SK-N-SH (cell line): ENCODE data around the gene TBC1D19. TPM values are rescaled to one million over a fixed set of nuclear protein-coding genes. Genes with fewer than 3 reads are reported as not detected.

Source experiments
- CTCF ChIA-PET: fragments of 300-600, 350-600 bp; formaldehyde crosslinking; extraction: SDS; loops from one replicate; lab custom pipeline; 2021; lab: Yijun Ruan, JAX
- POLR2A ChIA-PET: fragments of 350-600 bp; sonication (Branson Sonifier 250); formaldehyde crosslinking; extraction: SDS; loops from one replicate; lab custom pipeline; 2020; ENCODE audit warnings: antibody characterized with exemption, inconsistent platforms; lab: Yijun Ruan, JAX
- DNase-seq: peaks from one replicate; pipeline ENCODE4 v3.0.0; 2012
- H2AFZ ChIP-seq: fragments of 200-600 bp; sonication (generic); 2 replicates; pipeline ENCODE4 v1.8.1; 2016; ENCODE audit warnings: antibody characterized with exemption, mild to moderate bottlenecking, low read depth
- H3F3A ChIP-seq: fragments of 200-600 bp; sonication (generic); replicated peaks from 2 replicates; pipeline ENCODE3; 2016; ENCODE audit warnings: antibody characterized with exemption, mild to moderate bottlenecking; ENCODE audit not compliant: insufficient read depth
- H3K27ac ChIP-seq, 2 experiments: fragments of 200-500 bp in 1 of 2; fragments of 200-600 bp in 1 of 2; sonication (Bioruptor generic) in 1 of 2; sonication (generic), shearing (Covaris generic) in 1 of 2; 2 replicates each; pipeline versions ENCODE4 v1.5.1 to v1.6.1; 2014 to 2016; ENCODE audit warnings: low read depth in 2 of 2, inconsistent platforms in 1 of 2, low read length in 1 of 2, mild to moderate bottlenecking in 1 of 2, mixed read lengths in 1 of 2
- H3K27me3 ChIP-seq: fragments of 200-600 bp; sonication (generic), shearing (Covaris generic); 2 replicates; pipeline ENCODE4 v1.6.1; 2016; ENCODE audit warnings: mixed run types; ENCODE audit not compliant: insufficient read depth
- H3K36me3 ChIP-seq, 2 experiments: fragments of 200-500 bp in 1 of 2; fragments of 200-600 bp in 1 of 2; sonication (Bioruptor generic) in 1 of 2; sonication (generic) in 1 of 2; replicated peaks in 1 of 2; 2 replicates each; pipeline versions ENCODE3 to v1.5.1; 2014 to 2016; ENCODE audit warnings: low read length in 1 of 2, mild to moderate bottlenecking in 1 of 2; ENCODE audit not compliant: insufficient read depth in 2 of 2, control insufficient read depth in 1 of 2
- H3K4me1 ChIP-seq, 2 experiments: fragments of 200-500 bp in 1 of 2; fragments of 200-600 bp in 1 of 2; sonication (Bioruptor generic) in 1 of 2; sonication (generic), shearing (Covaris generic) in 1 of 2; 2 replicates each; pipeline versions ENCODE4 v1.5.1 to v1.6.1; 2014 to 2016; ENCODE audit warnings: low read depth in 1 of 2, low read length in 1 of 2, mixed run types in 1 of 2; ENCODE audit not compliant: insufficient read depth in 2 of 2, control insufficient read depth in 1 of 2
- H3K4me2 ChIP-seq: fragments of 200-600 bp; sonication (generic), shearing (Covaris generic); 2 replicates; pipeline ENCODE4 v1.6.1; 2017; ENCODE audit warnings: mixed run types
- H3K4me3 ChIP-seq, 2 experiments: fragments of 200-500 bp in 1 of 2; fragments of 200-600 bp in 1 of 2; sonication (Bioruptor generic) in 1 of 2; sonication (generic), shearing (Covaris generic) in 1 of 2; 2 replicates each; pipeline versions ENCODE4 v1.5.1 to v1.8.1; 2014 to 2016; ENCODE audit warnings: low read depth in 2 of 2, inconsistent platforms in 1 of 2, low read length in 1 of 2, mild to moderate bottlenecking in 1 of 2, mixed read lengths in 1 of 2, moderate library complexity in 1 of 2
- H3K79me2 ChIP-seq: fragments of 200-600 bp; sonication (generic); 2 replicates; pipeline ENCODE4 v1.8.1; 2017; ENCODE audit warnings: mild to moderate bottlenecking; ENCODE audit not compliant: insufficient read depth
- H3K9ac ChIP-seq: fragments of 200-600 bp; sonication (generic); 2 replicates; pipeline ENCODE4 v1.6.1; 2017; ENCODE audit warnings: mixed run types
- H3K9me2 ChIP-seq: fragments of 200-600 bp; sonication (generic); 2 replicates; pipeline ENCODE4 v1.6.1; 2017; ENCODE audit warnings: mixed run types
- H3K9me3 ChIP-seq: fragments of 200-600 bp; sonication (generic); 2 replicates; pipeline ENCODE4 v1.6.1; 2017; ENCODE audit warnings: mixed run types, mild to moderate bottlenecking, moderate library complexity
- H4K20me1 ChIP-seq: fragments of 200-600 bp; sonication (generic); 2 replicates; pipeline ENCODE4 v1.6.1; 2017; ENCODE audit warnings: mild to moderate bottlenecking, mixed run types; ENCODE audit not compliant: insufficient read depth
- CHD2 ChIP-seq: fragments of 150-350 bp; IDR thresholded peaks from 2 replicates; pipeline ENCODE4 v1.6.1; 2018; ENCODE audit warnings: low read length; ENCODE audit not compliant: partially characterized antibody
- EP300 ChIP-seq, 2 experiments: IDR thresholded peaks; 2 replicates each; pipeline versions ENCODE4 v1.4.0 to v1.6.1; 2012; ENCODE audit warnings: borderline replicate concordance in 1 of 2, low read depth in 1 of 2, low read length in 1 of 2
- FOXJ3 ChIP-seq: sonication (generic); formaldehyde crosslinking; IDR thresholded peaks from 2 replicates; pipeline ENCODE4 v1.5.1; 2020; ENCODE audit warnings: mild to moderate bottlenecking, missing genetic modification reagents
- FOXM1 ChIP-seq: IDR thresholded peaks from 2 replicates; pipeline ENCODE4 v1.4.0; 2012; ENCODE audit warnings: low read depth, mild to moderate bottlenecking
- JUND ChIP-seq: IDR thresholded peaks from 2 replicates; pipeline ENCODE4 v1.4.0; 2012
- MAX ChIP-seq: IDR thresholded peaks from 2 replicates; pipeline ENCODE4 v1.4.0; 2012; ENCODE audit warnings: low read depth
- MXI1 ChIP-seq: IDR thresholded peaks from 2 replicates; pipeline ENCODE4 v1.6.1; 2012; ENCODE audit warnings: mild to moderate bottlenecking, low read depth, low read length, improper control_type of control experiment
- POLR2AphosphoS5 ChIP-seq: IDR thresholded peaks from 2 replicates; pipeline ENCODE4 v1.6.1; 2012; ENCODE audit warnings: low read depth, low read length
- RAD21 ChIP-seq: IDR thresholded peaks from 2 replicates; pipeline ENCODE4 v1.6.1; 2012; ENCODE audit warnings: mild to moderate bottlenecking, low read length
- RCOR1 ChIP-seq: fragments of 150-350 bp; IDR thresholded peaks from 2 replicates; pipeline ENCODE4 v1.6.1; 2017; ENCODE audit warnings: antibody characterized with exemption, low read length
- RFX5 ChIP-seq: IDR thresholded peaks from 2 replicates; pipeline ENCODE4 v1.6.1; 2012; ENCODE audit warnings: mild to moderate bottlenecking, improper control_type of control experiment, low read length
- RXRA ChIP-seq: IDR thresholded peaks from 2 replicates; pipeline ENCODE4 v1.4.0; 2012; ENCODE audit warnings: low read depth, mild to moderate bottlenecking, borderline replicate concordance
- SMC3 ChIP-seq: IDR thresholded peaks from 2 replicates; pipeline ENCODE4 v1.6.1; 2012; ENCODE audit warnings: low read depth, low read length, improper control_type of control experiment
- TAF1 ChIP-seq: IDR thresholded peaks from 2 replicates; pipeline ENCODE4 v1.6.1; 2012; ENCODE audit warnings: low read depth, mild to moderate bottlenecking, low read length, moderate library complexity, borderline replicate concordance
- USF1 ChIP-seq: IDR thresholded peaks from 2 replicates; pipeline ENCODE4 v1.4.0; 2012; ENCODE audit warnings: low read depth, borderline replicate concordance
- WGBS: methylation state at CpG from one replicate; pipeline ENCODE4 v1.1.6; 2017; ENCODE audit warnings: low lambda C conversion rate; 5-methylcytosine and 5-hydroxymethylcytosine counted together
- polyA plus RNA-seq, 3 experiments: library from polyadenylated mRNA; depleted of rRNA; stranded (reverse); fragments of >200 nt; gene quantifications; 2 replicates each; pipeline ENCODE4 v1.2.3, GENCODE V29; 2012
- TF ChIP-seq, protein P1 (sequence below): fragments of 200-600 bp; sonication (generic); IDR thresholded peaks from 2 replicates; pipeline ENCODE4 v1.6.1; 2017; ENCODE audit warnings: antibody characterized with exemption, mild to moderate bottlenecking, moderate library complexity
- TF ChIP-seq, protein P2 (sequence below): IDR thresholded peaks from 2 replicates; pipeline ENCODE4 v1.4.0; 2012; ENCODE audit warnings: low read depth, borderline replicate concordance
- TF ChIP-seq, protein P3 (sequence below): fragments of 150-350 bp; IDR thresholded peaks from 2 replicates; pipeline ENCODE4 v1.6.1; 2017; ENCODE audit warnings: antibody characterized with exemption, low read length, low read depth, borderline replicate concordance

The TBC1D19 gene
- polyA plus RNA-seq, 1 of the 3 experiments (the other 2 are of a cell fraction) = 4.2 TPM

DNA sequence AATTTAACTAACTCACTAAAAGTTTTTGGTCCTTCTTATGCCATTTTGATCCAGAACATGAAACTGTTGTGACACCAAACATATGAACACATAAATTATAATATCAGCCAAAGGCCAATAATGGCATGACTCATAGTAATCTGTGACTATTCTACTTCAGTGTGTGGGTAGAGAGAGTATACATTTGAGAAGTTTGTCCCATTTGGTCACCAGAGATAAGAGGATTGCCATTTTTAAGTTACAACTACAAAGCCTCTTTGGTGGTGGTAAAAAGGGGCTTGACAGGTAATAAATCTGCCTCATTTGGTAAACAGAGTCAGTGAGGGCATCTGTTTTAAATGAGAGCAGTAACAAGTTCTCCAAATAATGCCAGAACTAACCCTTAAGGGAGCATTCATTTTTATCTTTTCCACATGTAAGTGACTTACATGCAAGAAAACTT is 117.9 kb downstream of the TBC1D19 start:
- ChIA-PET POLR2A (no interaction called here), CTCF (no interaction called here)
- H3K9ac ChIP-seq = no peak overlapping the region
- no peak overlapping the region for H3K4me2 ChIP-seq
- H3F3A ChIP-seq = peaks cover 8% of the 10 kb centered on the region
- no peaks in the 10 kb centered on the region for H3K4me1 ChIP-seq
- no peaks in the 10 kb centered on the region for H3K36me3 ChIP-seq
- TF ChIP-seq FOXJ3 (CRISPR knock-in tag) = no peak
- TF ChIP-seq RXRA = no peak
- 0 out of 2 replicates have a peak, but pooled peaks have one; percentile 6 for TF ChIP-seq JUND
- H3K27ac ChIP-seq = no peak overlapping the region
- H3K9me2 ChIP-seq = no peaks in the 10 kb centered on the region
- no peak overlapping the region for H2AFZ ChIP-seq
- DNase-seq = no peak
- H3K9me3 ChIP-seq = no peaks in the 10 kb centered on the region
- H3K27me3 ChIP-seq = no peaks in the 10 kb centered on the region
- no peaks in the 10 kb centered on the region for H3K79me2 ChIP-seq
- H3K4me3 ChIP-seq = no peak overlapping the region
- no peaks in the 10 kb centered on the region for H4K20me1 ChIP-seq

DNA sequence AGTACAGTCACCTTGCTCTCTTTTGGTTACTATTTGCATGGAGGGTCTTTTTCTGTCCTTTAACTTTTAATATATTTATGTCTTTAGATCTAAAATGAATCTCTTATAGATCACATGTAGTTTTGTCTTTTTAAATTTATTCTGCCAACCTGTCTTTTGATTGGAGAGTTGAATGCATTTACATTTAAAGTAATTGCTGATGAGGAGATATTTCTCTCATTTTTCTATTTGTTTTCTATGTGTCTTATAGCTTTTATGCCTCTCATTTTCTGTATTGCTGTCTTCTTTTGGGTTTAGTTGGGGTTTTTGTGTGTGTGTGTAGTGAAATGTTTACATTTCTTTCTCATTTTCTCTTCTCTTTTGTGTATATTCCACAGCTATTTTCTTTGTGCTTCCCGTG is 123.5 kb downstream of the TBC1D19 start:
- no peak overlapping the region for H3K4me3 ChIP-seq
- no peak for DNase-seq
- H4K20me1 ChIP-seq = no peaks in the 10 kb centered on the region
- TF ChIP-seq, protein P1, sequence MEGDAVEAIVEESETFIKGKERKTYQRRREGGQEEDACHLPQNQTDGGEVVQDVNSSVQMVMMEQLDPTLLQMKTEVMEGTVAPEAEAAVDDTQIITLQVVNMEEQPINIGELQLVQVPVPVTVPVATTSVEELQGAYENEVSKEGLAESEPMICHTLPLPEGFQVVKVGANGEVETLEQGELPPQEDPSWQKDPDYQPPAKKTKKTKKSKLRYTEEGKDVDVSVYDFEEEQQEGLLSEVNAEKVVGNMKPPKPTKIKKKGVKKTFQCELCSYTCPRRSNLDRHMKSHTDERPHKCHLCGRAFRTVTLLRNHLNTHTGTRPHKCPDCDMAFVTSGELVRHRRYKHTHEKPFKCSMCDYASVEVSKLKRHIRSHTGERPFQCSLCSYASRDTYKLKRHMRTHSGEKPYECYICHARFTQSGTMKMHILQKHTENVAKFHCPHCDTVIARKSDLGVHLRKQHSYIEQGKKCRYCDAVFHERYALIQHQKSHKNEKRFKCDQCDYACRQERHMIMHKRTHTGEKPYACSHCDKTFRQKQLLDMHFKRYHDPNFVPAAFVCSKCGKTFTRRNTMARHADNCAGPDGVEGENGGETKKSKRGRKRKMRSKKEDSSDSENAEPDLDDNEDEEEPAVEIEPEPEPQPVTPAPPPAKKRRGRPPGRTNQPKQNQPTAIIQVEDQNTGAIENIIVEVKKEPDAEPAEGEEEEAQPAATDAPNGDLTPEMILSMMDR = no peak
- TF ChIP-seq FOXM1 = no peak
- no peak for TF ChIP-seq CHD2
- no peak for TF ChIP-seq MXI1
- no peak for TF ChIP-seq SMC3
- TF ChIP-seq RAD21 = no peak
- TF ChIP-seq RXRA = no peak
- TF ChIP-seq TAF1 = no peak
- H3K9me3 ChIP-seq = no peaks in the 10 kb centered on the region
- H3K27me3 ChIP-seq = no peaks in the 10 kb centered on the region
- H3K27ac ChIP-seq = no peak overlapping the region
- H3K79me2 ChIP-seq = no peaks in the 10 kb centered on the region
- WGBS = 88% methylated on average over 1 of the region's 1 CpG
- POLR2A ChIA-PET = no interaction called here
- H3K4me1 ChIP-seq = no peaks in the 10 kb centered on the region
- H2AFZ ChIP-seq = no peak overlapping the region
- H3F3A ChIP-seq = no peaks in the 10 kb centered on the region
- H3K36me3 ChIP-seq = peaks cover 0 to 5% of the 10 kb centered on the region in 2 experiments
- no peak overlapping the region for H3K9ac ChIP-seq
- no peak overlapping the region for H3K4me2 ChIP-seq
- H3K9me2 ChIP-seq = no peaks in the 10 kb centered on the region
- CTCF ChIA-PET = interaction anchor here (0.7 kb wide), 1 partner anchor 13 kb away, joined by 3 read pairs; no protein-coding TSS in a partner anchor

DNA sequence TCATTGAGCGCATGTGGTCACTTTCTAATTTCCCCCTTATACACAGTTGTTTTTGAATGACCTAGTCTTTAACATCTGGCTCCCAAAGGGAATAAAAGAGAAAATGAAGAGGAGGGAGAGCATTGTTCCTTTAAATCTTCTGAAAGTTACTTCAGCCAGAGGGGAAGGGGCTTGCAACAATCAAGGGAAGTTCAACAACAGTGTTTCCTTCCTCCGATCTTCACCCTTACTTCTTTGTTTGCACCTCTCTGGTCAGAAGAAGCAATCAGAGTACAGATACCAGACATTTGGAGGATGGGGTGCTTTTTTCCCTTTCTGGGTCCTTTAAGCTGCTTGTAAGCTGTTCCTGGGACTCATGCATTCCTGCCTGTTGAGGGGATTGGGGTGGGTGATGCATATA is 125.4 kb downstream of the TBC1D19 start:
- H3K4me3 ChIP-seq = no peak overlapping the region
- H3K36me3 ChIP-seq = peaks cover 0 to 5% of the 10 kb centered on the region in 2 experiments
- no peak for DNase-seq
- H3K9ac ChIP-seq = no peak overlapping the region
- H3F3A ChIP-seq = no peaks in the 10 kb centered on the region
- no peaks in the 10 kb centered on the region for H3K4me1 ChIP-seq
- H3K9me3 ChIP-seq = no peaks in the 10 kb centered on the region
- no peaks in the 10 kb centered on the region for H4K20me1 ChIP-seq
- H3K27me3 ChIP-seq = no peaks in the 10 kb centered on the region
- H3K79me2 ChIP-seq = no peaks in the 10 kb centered on the region
- H3K9me2 ChIP-seq = no peaks in the 10 kb centered on the region
- ChIA-PET POLR2A (no interaction called here), CTCF (no interaction called here)
- no peak overlapping the region for H3K4me2 ChIP-seq
- H2AFZ ChIP-seq = no peak overlapping the region
- 96% methylated on average over 2 of the region's 2 CpGs for WGBS
- H3K27ac ChIP-seq = no peak overlapping the region
- TF ChIP-seq MXI1 (no peak), POLR2AphosphoS5 (no peak), RCOR1 (no peak), CHD2 (no peak), EP300 (IDR thresholded peaks at IDR 0.05; ENCODE audit: borderline replicate concordance in 1 of 2, low read depth in 1 of 2, low read length in 1 of 2) (no peak), MAX (no peak), FOXM1 (no peak), RFX5 (no peak), RAD21 (no peak), USF1 (no peak)
- TF ChIP-seq, protein P2, sequence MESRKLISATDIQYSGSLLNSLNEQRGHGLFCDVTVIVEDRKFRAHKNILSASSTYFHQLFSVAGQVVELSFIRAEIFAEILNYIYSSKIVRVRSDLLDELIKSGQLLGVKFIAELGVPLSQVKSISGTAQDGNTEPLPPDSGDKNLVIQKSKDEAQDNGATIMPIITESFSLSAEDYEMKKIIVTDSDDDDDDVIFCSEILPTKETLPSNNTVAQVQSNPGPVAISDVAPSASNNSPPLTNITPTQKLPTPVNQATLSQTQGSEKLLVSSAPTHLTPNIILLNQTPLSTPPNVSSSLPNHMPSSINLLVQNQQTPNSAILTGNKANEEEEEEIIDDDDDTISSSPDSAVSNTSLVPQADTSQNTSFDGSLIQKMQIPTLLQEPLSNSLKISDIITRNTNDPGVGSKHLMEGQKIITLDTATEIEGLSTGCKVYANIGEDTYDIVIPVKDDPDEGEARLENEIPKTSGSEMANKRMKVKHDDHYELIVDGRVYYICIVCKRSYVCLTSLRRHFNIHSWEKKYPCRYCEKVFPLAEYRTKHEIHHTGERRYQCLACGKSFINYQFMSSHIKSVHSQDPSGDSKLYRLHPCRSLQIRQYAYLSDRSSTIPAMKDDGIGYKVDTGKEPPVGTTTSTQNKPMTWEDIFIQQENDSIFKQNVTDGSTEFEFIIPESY = no peak
- TF ChIP-seq, protein P3, sequence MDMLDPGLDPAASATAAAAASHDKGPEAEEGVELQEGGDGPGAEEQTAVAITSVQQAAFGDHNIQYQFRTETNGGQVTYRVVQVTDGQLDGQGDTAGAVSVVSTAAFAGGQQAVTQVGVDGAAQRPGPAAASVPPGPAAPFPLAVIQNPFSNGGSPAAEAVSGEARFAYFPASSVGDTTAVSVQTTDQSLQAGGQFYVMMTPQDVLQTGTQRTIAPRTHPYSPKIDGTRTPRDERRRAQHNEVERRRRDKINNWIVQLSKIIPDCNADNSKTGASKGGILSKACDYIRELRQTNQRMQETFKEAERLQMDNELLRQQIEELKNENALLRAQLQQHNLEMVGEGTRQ = no peak
